GM21619 (cell line): ENCODE results near the gene KIFC3.
"Not testable (repeated sequence)": the region's sequence is repeated elsewhere in the genome, so short reads cannot be mapped to it uniquely, and the experiment has no call there.

ENCODE experiments used
- ATAC-seq: cut with Tn5 transposase; IDR thresholded peaks from one replicate; pipeline ENCODE4 v1.9.1; 2021; ENCODE audit not compliant: unreplicated experiment

The KIFC3 gene

GRCh38 chr16:57754354-57755060, 47.8 kb downstream of the KIFC3 start:
- no peak for ATAC-seq

- ATAC-seq = no peak
These were observed 48.6 kb downstream of the KIFC3 start for GRCh38 chr16:57753448-57754353.

- no peak for ATAC-seq
These were observed 49.5 kb downstream of the KIFC3 start for GRCh38 chr16:57752581-57753447.

GRCh38 chr16:57752203-57752580, 50.1 kb downstream of the KIFC3 start:
- ATAC-seq = no peak

GRCh38 chr16:57751539-57752202, 50.6 kb downstream of the KIFC3 start:
- ATAC-seq = no peak

GRCh38 chr16:57750796-57751538, 51.3 kb downstream of the KIFC3 start:
- no peak for ATAC-seq

- ATAC-seq = no peak
These were observed 52.3 kb downstream of the KIFC3 start for GRCh38 chr16:57749856-57750452.

GRCh38 chr16:57749101-57749692, 53.1 kb downstream of the KIFC3 start:
- no peak for ATAC-seq

GRCh38 chr16:57748596-57748995, 53.7 kb downstream of the KIFC3 start:
- no peak for ATAC-seq

- no peak for ATAC-seq
These were observed 54.3 kb downstream of the KIFC3 start for GRCh38 chr16:57747996-57748395.

GRCh38 chr16:57747496-57747895, 54.8 kb downstream of the KIFC3 start:
- ATAC-seq = no peak

GRCh38 chr16:57747091-57747490, 55.2 kb downstream of the KIFC3 start:
- ATAC-seq = no peak

GRCh38 chr16:57746316-57746715, 56.0 kb downstream of the KIFC3 start:
- not testable (repeated sequence) for ATAC-seq

- no peak for ATAC-seq
These were observed 56.5 kb downstream of the KIFC3 start for GRCh38 chr16:57745768-57746167.

- ATAC-seq = no peak
These were observed 57.7 kb downstream of the KIFC3 start for GRCh38 chr16:57744642-57744903.

GRCh38 chr16:57743886-57744641, 58.2 kb downstream of the KIFC3 start:
- ATAC-seq = no peak

- ATAC-seq = no peak
These were observed 58.8 kb downstream of the KIFC3 start for GRCh38 chr16:57743458-57743857.

GRCh38 chr16:57742543-57742942, 59.7 kb downstream of the KIFC3 start:
- ATAC-seq = no peak

GRCh38 chr16:57741660-57742191, 60.6 kb downstream of the KIFC3 start:
- no peak for ATAC-seq
